Epithelial cell of proximal tubule (primary cell): ENCODE measurements around the gene MCM7. TPM values are rescaled to one million over a fixed set of nuclear protein-coding genes. Genes with fewer than 3 reads are reported as not detected.
A peak's percentile ranks its signal among the peaks of the same experiment; 100 is the strongest.
"Not testable (repeated sequence)": the region's sequence is repeated elsewhere in the genome, so short reads cannot be mapped to it uniquely, and the experiment has no call there.

Experiments
- DNase-seq: peaks from one replicate; pipeline ENCODE4 v3.0.0-alpha.2; 2011; ENCODE audit warnings: low read depth
- H3K4me3 ChIP-seq: 2 replicates; pipeline ENCODE4 v1.5.1; 2011; ENCODE audit warnings: low read depth, mild to moderate bottlenecking, low read length
- total RNA-seq: library from RNA; depleted of rRNA; stranded (reverse); fragments of >200 nt; gene quantifications from 2 replicates; pipeline ENCODE4 v1.2.3, GENCODE V29; 2015
- TF ChIP-seq, protein P1 (sequence below): conservative IDR thresholded peaks from 2 replicates; pipeline ENCODE4 v1.5.1; 2012; ENCODE audit warnings: low read depth, mild to moderate bottlenecking, low read length

MCM7 gene
- total RNA-seq, 1 donor from 2014 or later, result 188 TPM

DNA sequence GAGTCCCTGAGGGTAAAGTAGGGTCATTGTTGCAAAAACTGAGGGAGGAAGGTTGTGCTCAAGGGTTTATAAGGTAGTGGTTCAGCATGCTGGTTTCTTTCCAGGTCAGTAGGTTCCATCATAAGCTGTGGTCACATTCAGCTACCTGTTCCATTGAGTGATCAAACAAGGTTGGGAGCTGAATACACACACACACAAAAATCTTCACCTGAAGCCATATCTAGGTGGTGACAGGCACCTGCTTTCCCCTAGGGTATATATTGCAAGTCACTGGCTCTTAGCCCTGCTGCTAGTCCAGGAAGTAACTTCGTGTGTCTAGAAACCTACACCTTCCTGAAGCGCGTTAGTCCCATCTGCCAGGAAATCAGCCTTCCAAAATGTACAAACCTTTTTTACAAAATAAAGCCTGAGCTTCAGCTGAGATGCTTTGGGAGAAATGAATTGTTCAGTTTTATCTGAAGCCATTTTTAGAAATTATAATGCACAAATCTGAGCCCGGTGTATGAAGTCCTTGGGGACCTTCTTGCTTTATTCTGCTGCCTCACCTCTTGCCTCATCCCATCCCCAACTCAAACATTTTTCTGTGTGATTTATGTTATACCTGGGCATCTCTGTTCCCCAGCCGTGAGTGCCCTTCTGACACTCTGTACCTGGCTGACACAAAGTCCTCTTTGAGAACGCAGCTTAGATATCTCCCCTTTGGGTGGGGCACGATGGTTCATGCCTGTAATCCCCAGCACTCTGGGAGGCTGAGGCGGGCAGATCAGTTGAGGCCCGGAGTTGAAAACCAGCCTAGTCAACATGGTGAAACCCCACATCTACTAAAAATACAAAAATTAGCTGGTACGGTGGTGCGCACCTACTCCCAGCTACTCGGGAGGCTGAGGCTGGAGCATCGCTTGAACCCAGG, 36.9 kb upstream of the MCM7 start:
- H3K4me3 ChIP-seq, result no peak overlapping the region
- no peak for DNase-seq
- TF ChIP-seq, protein P1, sequence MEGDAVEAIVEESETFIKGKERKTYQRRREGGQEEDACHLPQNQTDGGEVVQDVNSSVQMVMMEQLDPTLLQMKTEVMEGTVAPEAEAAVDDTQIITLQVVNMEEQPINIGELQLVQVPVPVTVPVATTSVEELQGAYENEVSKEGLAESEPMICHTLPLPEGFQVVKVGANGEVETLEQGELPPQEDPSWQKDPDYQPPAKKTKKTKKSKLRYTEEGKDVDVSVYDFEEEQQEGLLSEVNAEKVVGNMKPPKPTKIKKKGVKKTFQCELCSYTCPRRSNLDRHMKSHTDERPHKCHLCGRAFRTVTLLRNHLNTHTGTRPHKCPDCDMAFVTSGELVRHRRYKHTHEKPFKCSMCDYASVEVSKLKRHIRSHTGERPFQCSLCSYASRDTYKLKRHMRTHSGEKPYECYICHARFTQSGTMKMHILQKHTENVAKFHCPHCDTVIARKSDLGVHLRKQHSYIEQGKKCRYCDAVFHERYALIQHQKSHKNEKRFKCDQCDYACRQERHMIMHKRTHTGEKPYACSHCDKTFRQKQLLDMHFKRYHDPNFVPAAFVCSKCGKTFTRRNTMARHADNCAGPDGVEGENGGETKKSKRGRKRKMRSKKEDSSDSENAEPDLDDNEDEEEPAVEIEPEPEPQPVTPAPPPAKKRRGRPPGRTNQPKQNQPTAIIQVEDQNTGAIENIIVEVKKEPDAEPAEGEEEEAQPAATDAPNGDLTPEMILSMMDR, result no peak

DNA sequence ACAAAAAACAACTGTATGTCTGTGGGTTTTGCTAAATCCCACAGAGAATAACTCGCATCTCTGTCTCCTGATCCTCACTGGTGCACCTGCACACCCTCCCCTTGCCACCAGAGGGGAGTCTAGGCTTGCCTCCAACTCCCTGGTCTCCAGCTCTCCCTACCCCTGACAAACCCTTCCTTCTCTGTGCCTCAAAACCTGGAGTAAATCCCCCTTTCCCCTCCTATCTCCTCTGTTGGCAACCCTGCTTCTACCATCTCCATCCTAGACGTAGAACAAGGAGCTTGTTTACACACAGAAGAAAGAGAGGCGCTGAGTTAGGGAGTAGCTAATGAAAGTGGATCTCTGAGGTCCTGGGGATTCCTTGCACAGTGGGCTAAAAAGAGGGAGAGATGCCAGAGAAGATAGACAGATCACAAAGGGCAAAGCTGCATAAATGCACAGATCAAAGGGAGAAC, 31.5 kb upstream of the MCM7 start:
- no peak overlapping the region for H3K4me3 ChIP-seq
- TF ChIP-seq, protein P1, result peak; percentile 97
- no peak for DNase-seq

DNA sequence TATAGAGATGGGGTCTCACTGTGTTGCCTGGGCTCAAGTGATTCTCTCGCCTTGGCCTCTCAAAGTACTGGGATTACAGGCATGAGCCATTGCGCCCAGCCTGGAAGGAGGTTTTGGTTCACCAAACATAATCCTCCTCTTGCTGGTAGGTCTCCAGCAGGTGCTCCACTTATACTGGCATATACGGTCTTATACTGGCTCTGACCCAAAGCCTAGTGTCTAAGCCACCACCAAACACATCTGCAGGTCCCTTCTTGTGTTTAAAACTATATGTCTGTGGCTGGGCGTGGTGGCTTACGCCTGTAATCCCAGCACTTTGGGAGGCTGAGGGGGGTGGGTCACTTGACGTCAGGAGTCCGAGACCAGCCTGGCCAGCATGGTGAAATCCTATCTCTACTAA, 30.9 kb upstream of the MCM7 start:
- DNase-seq, result no peak
- no peak overlapping the region for H3K4me3 ChIP-seq
- TF ChIP-seq, protein P1, result no peak

DNA sequence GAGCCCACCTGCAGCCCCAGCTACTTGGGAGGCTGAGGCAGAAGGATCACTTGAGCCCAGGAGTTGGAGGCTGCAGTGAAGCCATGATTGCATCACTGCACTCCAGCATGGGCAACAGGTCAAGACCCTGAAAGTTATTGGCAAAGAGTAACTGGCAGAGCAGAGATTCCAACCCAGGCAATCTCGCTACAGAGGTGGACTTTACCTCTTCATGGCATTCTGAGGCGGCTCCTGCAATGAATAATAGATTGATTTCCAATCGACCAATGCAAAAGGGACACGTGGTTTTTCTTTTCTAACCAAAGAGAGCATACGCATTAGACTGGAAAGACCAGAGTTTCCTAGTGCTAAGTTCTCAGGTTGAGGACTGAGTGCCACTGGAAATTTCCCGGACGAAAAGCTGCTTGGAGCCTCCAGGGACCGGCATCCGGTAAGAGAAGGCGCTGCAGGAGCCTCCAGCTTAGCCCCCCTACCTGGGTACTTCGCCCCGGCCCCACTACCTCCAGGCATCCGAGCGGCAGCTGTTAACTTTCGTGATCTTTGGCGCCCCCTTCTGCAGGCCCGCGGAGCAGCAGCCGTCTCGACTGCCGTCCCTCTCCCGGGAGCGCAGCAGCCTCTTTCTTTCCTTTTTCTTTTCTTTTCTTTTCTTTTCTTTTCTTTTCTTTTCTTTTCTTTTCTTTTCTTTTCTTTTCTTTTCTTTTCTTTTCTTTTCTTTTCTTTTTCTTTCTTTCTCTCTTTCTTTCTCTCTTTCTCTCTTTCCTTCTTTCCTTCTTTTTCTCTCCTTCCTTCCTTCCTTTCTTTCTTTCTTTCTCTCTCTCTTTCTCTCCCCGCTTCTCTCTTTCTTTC, 29.6 kb upstream of the MCM7 start:
- no peak for DNase-seq
- peak overlapping the region; percentile 43 for H3K4me3 ChIP-seq
- TF ChIP-seq, protein P1, result peak; percentile 68

DNA sequence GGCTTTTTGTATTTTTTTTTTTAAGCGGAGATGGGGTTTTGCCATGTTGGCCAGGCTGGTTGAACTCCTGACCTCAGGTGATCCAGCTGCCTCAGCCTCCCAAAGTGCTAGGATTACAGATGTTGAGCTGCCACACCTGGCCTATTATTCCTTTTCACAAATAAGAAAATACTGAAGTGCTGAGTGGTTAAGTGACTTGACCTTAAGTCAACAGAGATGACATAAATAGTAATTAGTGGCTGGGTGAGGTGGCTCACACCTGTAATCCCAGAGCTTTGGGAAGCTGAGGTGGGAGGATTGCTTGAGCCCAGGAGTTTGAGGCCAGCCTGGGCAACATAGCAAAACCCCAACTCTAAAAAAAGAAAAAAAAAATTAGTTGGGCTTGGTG, 29.0 kb upstream of the MCM7 start:
- not testable (repeated sequence) for H3K4me3 ChIP-seq, DNase-seq

DNA sequence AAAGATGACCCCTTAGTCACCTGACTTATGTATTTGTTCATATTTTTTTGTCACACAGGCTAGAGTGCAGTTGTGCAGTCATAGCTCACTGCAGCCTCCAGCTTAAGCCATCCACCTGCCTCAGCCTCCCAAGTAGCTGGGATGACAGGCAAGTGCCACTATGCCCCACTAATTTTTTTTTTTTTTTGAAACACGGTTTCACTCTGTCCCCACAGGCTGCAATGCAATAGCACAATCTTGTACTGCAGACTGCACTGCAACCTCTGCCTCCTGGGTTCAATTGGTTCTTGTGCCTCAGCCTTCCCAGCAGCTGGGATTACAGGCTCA, 27.4 kb upstream of the MCM7 start:
- no peak overlapping the region for H3K4me3 ChIP-seq
- DNase-seq, result no peak
- TF ChIP-seq, protein P1, result no peak

DNA sequence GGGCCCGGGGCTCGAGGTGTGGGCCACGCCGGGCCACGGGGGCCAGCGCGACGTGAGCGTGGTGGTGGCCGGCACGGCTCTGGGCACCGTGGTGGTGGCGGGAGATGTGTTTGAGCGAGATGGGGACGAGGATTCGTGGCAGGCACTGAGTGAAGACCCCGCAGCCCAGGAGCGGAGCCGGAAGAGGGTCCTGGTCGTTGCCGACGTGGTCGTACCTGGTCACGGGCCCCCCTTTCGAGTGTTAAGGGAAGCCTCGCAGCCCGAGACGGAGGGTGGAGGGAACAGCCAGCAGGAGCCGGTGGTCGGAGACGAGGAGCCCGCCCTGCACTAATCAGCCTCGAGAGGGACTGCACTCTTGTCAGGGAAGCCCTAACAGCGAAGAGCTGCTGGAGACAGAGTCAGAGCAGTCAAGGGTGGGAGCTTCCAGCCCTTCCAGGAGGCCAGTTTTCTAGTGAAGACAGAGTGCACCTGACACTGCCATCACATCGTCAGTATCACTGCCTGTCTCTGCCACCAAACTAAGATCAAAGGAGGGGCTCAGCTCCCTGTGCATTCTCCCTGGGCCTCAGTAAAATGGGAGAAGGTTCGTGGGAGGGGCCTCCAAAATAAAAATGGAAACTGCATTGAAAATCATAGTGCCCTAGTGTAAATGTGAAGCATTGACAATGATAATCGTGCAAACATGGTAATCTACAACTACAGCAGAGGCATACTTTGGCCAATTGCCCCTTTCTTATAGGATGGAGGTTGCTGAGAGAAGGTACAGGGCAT, 26.9 kb upstream of the MCM7 start:
- DNase-seq, result no peak
- peak overlapping the region; percentile 94 for H3K4me3 ChIP-seq
- TF ChIP-seq, protein P1, result no peak
